Measurements from ENCODE around the gene NFATC4. TPM values are rescaled to one million over a fixed set of nuclear protein-coding genes. Genes with fewer than 3 reads are reported as not detected.
"Not testable (repeated sequence)": the region's sequence is repeated elsewhere in the genome, so short reads cannot be mapped to it uniquely, and the experiment has no call there.

NFATC4 gene
- total and polyA plus RNA-seq, 12 donors: 3.0 to 69.2 (median 9.9) TPM

DNA sequence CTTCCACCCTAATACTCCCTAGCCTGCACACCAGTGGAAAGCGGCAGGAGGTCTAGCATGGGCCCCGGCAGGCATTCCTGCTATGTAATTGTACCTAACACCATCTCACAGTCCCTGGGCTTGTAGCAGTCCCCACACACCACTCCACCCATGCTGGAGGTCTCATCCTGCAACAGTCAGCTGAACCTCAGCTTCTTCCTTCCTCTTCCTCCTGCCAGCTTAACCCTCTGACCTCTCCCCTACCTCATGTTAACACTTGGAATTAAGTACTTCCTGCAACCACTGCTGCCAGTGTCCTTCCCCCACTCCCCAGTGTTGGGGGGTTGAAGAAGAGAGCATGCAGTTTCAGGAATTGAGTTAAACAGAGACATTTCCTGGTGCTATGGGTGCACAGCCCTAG, 40.7 kb upstream of the NFATC4 start:
- ATAC-seq (peak in 3 of 8 donors; percentile 4 to 19 (median 17)), DNase-seq (no peak)
- peak overlapping the region in 1 of 10 donors; percentile 79 for H3K27ac ChIP-seq
- no peak overlapping the region for H3K4me3 ChIP-seq
- intact Hi-C loops (cut with DNase I): no loop called here
- no peaks in the 10 kb centered on the region for H3K9me3 ChIP-seq
- peaks cover 0 to 86% (median 0%) of the 10 kb centered on the region in 9 donors for H3K36me3 ChIP-seq
- peaks cover under 1 to 58% (median 8%) of the 10 kb centered on the region in 9 donors for H3K4me1 ChIP-seq
- WGBS, 2 donors: 84 to 86% methylated on average over 2 of the region's 2 CpGs
- peaks cover 0 to 1% (median 0%) of the 10 kb centered on the region in 7 donors for H3K27me3 ChIP-seq
- TF ChIP-seq, protein P1, sequence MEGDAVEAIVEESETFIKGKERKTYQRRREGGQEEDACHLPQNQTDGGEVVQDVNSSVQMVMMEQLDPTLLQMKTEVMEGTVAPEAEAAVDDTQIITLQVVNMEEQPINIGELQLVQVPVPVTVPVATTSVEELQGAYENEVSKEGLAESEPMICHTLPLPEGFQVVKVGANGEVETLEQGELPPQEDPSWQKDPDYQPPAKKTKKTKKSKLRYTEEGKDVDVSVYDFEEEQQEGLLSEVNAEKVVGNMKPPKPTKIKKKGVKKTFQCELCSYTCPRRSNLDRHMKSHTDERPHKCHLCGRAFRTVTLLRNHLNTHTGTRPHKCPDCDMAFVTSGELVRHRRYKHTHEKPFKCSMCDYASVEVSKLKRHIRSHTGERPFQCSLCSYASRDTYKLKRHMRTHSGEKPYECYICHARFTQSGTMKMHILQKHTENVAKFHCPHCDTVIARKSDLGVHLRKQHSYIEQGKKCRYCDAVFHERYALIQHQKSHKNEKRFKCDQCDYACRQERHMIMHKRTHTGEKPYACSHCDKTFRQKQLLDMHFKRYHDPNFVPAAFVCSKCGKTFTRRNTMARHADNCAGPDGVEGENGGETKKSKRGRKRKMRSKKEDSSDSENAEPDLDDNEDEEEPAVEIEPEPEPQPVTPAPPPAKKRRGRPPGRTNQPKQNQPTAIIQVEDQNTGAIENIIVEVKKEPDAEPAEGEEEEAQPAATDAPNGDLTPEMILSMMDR (IDR thresholded peaks at IDR 0.05): no peak

GRCh38 chr14:24327914-24328313, 40.1 kb upstream of the NFATC4 start:
- H3K4me1 ChIP-seq: peaks cover 4 to 64% (median 14%) of the 10 kb centered on the region in 9 donors
- ATAC-seq; H3K27me3 ChIP-seq; intact Hi-C loops (cut with DNase I); H3K9me3 ChIP-seq; H3K4me3 ChIP-seq: not testable (repeated sequence)
- H3K36me3 ChIP-seq: peaks cover 0 to 80% (median 0%) of the 10 kb centered on the region in 9 donors
- 4 to 6% methylated on average over 9 of the region's 9 CpGs for WGBS, 2 donors
- TF ChIP-seq, protein P1 (IDR thresholded peaks at IDR 0.05): peak; percentile 40 to 71 (median 66)
- H3K27ac ChIP-seq: peak overlapping the region in 1 of 10 donors; percentile 79
- DNase-seq: peak; percentile 53 to 57

- Histone ChIP-seq H3K27ac (peak overlapping the region in 1 of 10 donors; percentile 79), H3K27me3 (peaks cover 0 to 15% (median 7%) of the 10 kb centered on the region in 7 donors), H3K36me3 (peaks cover 0 to 68% (median 0%) of the 10 kb centered on the region in 9 donors), H3K9me3 (no peaks in the 10 kb centered on the region), H3K4me3 (no peak overlapping the region), H3K4me1 (peaks cover 4 to 77% (median 23%) of the 10 kb centered on the region in 9 donors)
- WGBS, 2 donors: 87 to 93% methylated on average over 12 of the region's 12 CpGs
- ATAC-seq (no peak), DNase-seq (no peak)
- intact Hi-C loops (cut with DNase I): no loop called here
- TF ChIP-seq, protein P1 (IDR thresholded peaks at IDR 0.05): no peak
These were observed 38.8 kb upstream of the NFATC4 start for GRCh38 chr14:24329073-24329663.

GRCh38 chr14:24329736-24330135, 38.2 kb upstream of the NFATC4 start:
- intact Hi-C loops (cut with DNase I): loop anchor here in 5 of 10 donors (5.0 kb wide), 4 partner anchors 83 to 348 kb away; partner anchors contain the start of genes CBLN3 (in 1 of the 5) and KHNYN (in 1 of the 5)
- ATAC-seq: peak in 3 of 8 donors; percentile 4 to 16 (median 12)

More at GRCh38 chr14:24329736-24330135, 38.2 kb upstream of the NFATC4 start:
- Histone ChIP-seq H3K27me3 (peaks cover 0 to 19% (median 13%) of the 10 kb centered on the region in 7 donors), H3K27ac (peak overlapping the region in 1 of 10 donors; percentile 79), H3K9me3 (no peaks in the 10 kb centered on the region), H3K4me1 (peaks cover 6 to 83% (median 29%) of the 10 kb centered on the region in 9 donors), H3K4me3 (no peak overlapping the region), H3K36me3 (peaks cover 0 to 62% (median 0%) of the 10 kb centered on the region in 9 donors)
- TF ChIP-seq, protein P1 (IDR thresholded peaks at IDR 0.05): no peak
- 75 to 82% methylated on average over 9 of the region's 9 CpGs for WGBS, 2 donors
- peak in 1 of 2 donors; percentile 50 for DNase-seq
